ENCODE data around the gene NABP1.

- no peak for TF ChIP-seq TAF1 (IDR thresholded peaks at IDR 0.05; ENCODE audit: borderline replicate concordance, low read depth, low read length)
- TF ChIP-seq POLR2AphosphoS5 (IDR thresholded peaks at IDR 0.05; ENCODE audit: low read depth, low read length), result no peak
- TF ChIP-seq POLR2A (IDR thresholded peaks at IDR 0.05; ENCODE audit: low read depth, low read length), result no peak
These were observed 37.0 kb downstream of the NABP1 start for GRCh38 chr2:191714925-191715324.
